Activated naive CD4-positive, alpha-beta T cell treated with anti-CD3 and anti-CD28 coated beads, Interleukin-2, amount 50 U/mL, for 24 hours (primary cell): Measurements from ENCODE around the gene AMOT.

Experiments used
- H3K27ac Mint-ChIP-seq: one replicate; pipeline ENCODE4 v1.8.0; 2021; ENCODE audit warnings: mild to moderate bottlenecking, mixed read lengths
- H3K27me3 Mint-ChIP-seq: one replicate; pipeline ENCODE4 v1.8.0; 2021; ENCODE audit warnings: mixed read lengths
- H3K36me3 Mint-ChIP-seq: one replicate; pipeline ENCODE4 v1.8.0; 2021; ENCODE audit warnings: mixed read lengths
- H3K4me1 Mint-ChIP-seq: one replicate; pipeline ENCODE4 v1.8.0; 2021; ENCODE audit warnings: mixed read lengths
- H3K4me3 Mint-ChIP-seq: one replicate; pipeline ENCODE4 v1.8.0; 2021; ENCODE audit warnings: mild to moderate bottlenecking, mixed read lengths
- H3K9me3 Mint-ChIP-seq: one replicate; pipeline ENCODE4 v1.8.0; 2021; ENCODE audit warnings: mixed read lengths

The AMOT gene

GRCh38 chrX:112789931-112790330, 50.7 kb downstream of the AMOT start:
- Mint-ChIP-seq H3K36me3 (peaks cover 4% of the 10 kb centered on the region), H3K27me3 (no peaks in the 10 kb centered on the region), H3K4me3 (no peak overlapping the region), H3K27ac (no peak overlapping the region), H3K4me1 (no peaks in the 10 kb centered on the region), H3K9me3 (no peaks in the 10 kb centered on the region)

- Mint-ChIP-seq H3K27me3 (no peaks in the 10 kb centered on the region), H3K4me3 (no peak overlapping the region), H3K36me3 (peaks cover 1% of the 10 kb centered on the region), H3K27ac (no peak overlapping the region), H3K4me1 (no peaks in the 10 kb centered on the region), H3K9me3 (no peaks in the 10 kb centered on the region)
These were observed 54.6 kb downstream of the AMOT start for GRCh38 chrX:112786076-112786475.

GRCh38 chrX:112785344-112785743, 55.3 kb downstream of the AMOT start:
- H3K27me3 Mint-ChIP-seq, result no peaks in the 10 kb centered on the region
- H3K9me3 Mint-ChIP-seq, result no peaks in the 10 kb centered on the region
- H3K36me3 Mint-ChIP-seq, result no peaks in the 10 kb centered on the region
- no peak overlapping the region for H3K27ac Mint-ChIP-seq
- no peaks in the 10 kb centered on the region for H3K4me1 Mint-ChIP-seq
- no peak overlapping the region for H3K4me3 Mint-ChIP-seq

- Mint-ChIP-seq H3K4me1 (no peaks in the 10 kb centered on the region), H3K27ac (no peak overlapping the region), H3K9me3 (no peaks in the 10 kb centered on the region), H3K4me3 (no peak overlapping the region), H3K36me3 (no peaks in the 10 kb centered on the region), H3K27me3 (no peaks in the 10 kb centered on the region)
These were observed 55.9 kb downstream of the AMOT start for GRCh38 chrX:112784692-112785091.

DNA sequence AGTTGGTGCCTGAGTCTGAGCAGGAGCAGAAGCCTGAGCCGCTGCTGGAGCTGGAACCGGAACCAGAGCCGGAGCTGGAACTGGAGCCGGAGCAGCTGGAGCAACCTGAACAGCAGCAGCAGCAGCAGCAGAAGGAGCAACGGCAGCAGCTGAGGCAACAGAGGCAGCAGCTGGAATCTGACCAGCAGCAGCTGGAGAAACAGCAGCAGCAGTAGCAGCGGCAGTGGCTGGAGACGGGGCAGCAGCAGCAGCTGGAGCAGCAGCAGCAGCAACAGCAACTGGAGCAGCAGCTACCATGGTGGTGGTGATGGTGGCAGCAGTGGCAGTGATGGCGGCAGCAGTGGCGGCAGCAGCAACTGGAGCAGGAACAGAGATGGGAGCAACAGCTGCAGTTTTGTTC, 61.5 kb downstream of the AMOT start:
- Mint-ChIP-seq H3K4me3 (no peak overlapping the region), H3K9me3 (no peaks in the 10 kb centered on the region), H3K36me3 (peaks cover 3% of the 10 kb centered on the region), H3K27ac (no peak overlapping the region), H3K4me1 (no peaks in the 10 kb centered on the region), H3K27me3 (no peaks in the 10 kb centered on the region)

- no peaks in the 10 kb centered on the region for H3K4me1 Mint-ChIP-seq
These were observed 65.9 kb downstream of the AMOT start for GRCh38 chrX:112774651-112775293.

DNA sequence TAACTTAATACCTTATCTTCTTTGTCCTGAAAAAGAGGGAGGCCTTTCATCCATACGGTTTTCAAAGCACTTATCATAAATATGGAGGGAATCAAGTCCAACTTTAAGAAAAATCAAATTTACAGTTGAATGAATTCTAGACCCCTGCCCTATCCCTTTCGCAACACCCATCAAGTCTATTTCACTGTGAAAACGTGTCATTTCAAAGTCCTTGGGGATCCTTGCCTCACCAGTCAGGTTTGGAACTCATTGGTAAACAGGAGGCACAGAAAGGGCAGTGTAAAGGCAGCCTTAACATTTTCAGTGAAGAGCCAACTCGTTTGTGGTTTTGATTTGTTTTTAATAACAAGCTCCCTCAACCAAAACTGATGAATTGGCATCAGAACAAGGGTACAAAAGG, 66.5 kb downstream of the AMOT start:
- Mint-ChIP-seq H3K4me3 (no peak overlapping the region), H3K36me3 (peaks cover 3% of the 10 kb centered on the region), H3K4me1 (no peaks in the 10 kb centered on the region), H3K9me3 (no peaks in the 10 kb centered on the region), H3K27ac (no peak overlapping the region), H3K27me3 (no peaks in the 10 kb centered on the region)

More at GRCh38 chrX:112774651-112775293, 65.9 kb downstream of the AMOT start:
- H3K27ac Mint-ChIP-seq, result no peak overlapping the region
- H3K9me3 Mint-ChIP-seq, result no peaks in the 10 kb centered on the region
- no peak overlapping the region for H3K4me3 Mint-ChIP-seq
- peaks cover 3% of the 10 kb centered on the region for H3K36me3 Mint-ChIP-seq
- H3K27me3 Mint-ChIP-seq, result no peaks in the 10 kb centered on the region

DNA sequence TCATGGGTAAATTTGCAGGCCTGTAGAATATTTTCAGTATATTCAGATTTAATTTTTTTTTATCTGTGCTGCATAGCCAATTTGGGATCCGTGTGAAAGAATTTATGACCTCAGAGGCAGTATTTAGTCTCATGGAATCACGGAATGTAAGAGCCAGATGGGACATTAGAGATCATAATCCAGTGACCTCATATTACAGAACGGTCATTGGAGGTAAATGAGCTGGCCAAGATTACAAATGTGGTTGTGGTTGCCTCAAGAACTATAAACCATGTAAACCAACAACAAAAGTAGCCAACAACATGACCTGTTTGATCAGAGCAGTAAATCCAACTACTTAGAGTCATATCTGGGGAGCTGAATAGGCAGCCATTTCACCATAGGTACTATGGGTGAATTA, 71.6 kb downstream of the AMOT start:
- Mint-ChIP-seq H3K9me3 (no peaks in the 10 kb centered on the region), H3K4me3 (no peak overlapping the region), H3K27ac (no peak overlapping the region), H3K27me3 (no peaks in the 10 kb centered on the region), H3K36me3 (no peaks in the 10 kb centered on the region), H3K4me1 (no peaks in the 10 kb centered on the region)

DNA sequence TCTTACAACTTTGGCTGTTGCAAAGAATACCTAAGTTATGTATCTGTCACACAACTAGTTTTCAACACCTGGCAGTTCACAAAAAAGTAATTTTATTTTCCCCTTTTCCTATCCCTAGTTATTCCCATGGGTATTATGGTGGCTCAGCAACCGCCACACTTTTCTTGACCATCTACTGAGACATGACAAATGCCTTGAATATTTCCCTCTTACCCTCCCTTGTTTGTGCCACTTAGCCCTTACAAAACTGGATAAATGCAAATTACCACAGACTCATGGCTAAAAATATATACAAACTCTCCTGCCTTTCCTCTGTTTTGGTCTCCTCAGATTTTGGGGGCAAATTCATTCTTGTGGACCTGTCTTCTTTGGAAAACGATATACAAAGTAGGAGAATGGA, 72.1 kb downstream of the AMOT start:
- Mint-ChIP-seq H3K27ac (no peak overlapping the region), H3K36me3 (no peaks in the 10 kb centered on the region), H3K9me3 (no peaks in the 10 kb centered on the region), H3K27me3 (no peaks in the 10 kb centered on the region), H3K4me3 (no peak overlapping the region), H3K4me1 (no peaks in the 10 kb centered on the region)

DNA sequence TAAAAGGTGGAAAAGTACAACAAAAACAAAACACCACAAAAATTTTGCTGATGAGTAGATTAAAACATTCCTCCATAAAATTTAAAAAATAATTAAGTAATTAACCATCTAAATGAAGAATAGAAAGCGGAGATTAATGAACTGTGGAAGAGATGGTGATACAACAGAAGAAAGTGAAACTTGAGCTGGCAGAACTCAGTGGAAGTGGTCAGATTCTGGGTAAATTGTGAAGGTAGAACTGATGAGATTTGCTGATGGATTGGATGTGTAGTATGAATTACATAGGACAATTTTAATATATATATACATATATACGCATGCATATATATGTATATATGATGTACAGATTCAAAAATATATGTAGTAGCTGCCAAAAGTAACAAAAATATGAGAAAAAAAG, 73.9 kb downstream of the AMOT start:
- Mint-ChIP-seq H3K4me3 (no peak overlapping the region), H3K4me1 (no peaks in the 10 kb centered on the region), H3K27ac (no peak overlapping the region)

DNA sequence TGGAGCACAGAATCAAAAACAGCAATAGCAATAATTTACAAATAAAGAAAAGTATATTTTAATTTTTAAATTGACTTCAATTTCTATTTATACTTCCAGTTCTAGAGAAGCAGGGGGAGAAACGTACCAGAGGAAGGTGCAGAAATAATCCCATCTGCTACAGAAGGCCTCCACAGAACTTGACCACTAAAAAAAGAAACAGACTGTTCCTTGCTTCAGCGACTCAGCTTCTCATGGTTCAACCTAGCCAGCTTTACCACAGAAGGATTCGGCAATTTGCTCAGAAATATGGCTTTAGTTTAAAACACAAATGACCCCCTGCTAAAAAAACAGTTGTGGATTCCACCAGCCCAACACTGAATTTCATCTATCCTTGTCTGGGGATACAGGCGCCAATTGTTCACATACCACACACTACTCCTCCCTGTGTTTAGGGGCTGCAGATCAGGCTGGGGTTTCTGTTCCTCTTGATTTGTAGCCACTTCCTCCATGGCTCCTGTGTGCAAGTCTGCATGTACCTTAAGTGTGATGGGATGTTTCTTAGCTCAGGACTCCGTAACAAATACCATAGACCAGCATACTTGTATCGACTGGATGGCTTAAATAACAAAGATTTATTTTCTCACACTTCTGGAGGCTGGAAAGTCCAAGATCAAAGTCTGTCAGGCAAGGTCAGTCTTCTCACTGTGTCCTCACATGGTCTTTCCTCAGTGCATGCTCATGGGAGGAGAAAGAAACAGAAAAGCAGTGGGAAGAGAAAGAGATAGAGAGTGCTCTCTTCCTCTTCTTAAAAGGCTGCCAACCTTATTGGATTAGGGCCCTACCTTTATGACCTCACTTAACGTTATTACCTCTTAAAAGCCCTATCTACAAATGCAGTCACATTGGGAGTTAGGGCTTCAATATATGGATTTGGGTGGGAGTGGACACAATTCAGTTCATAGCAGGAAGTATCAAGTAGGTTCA, 79.1 kb downstream of the AMOT start:
- Mint-ChIP-seq H3K27me3 (no peaks in the 10 kb centered on the region), H3K9me3 (no peaks in the 10 kb centered on the region), H3K36me3 (no peaks in the 10 kb centered on the region), H3K27ac (no peak overlapping the region), H3K4me1 (no peaks in the 10 kb centered on the region), H3K4me3 (no peak overlapping the region)

More for the DNA sequence above, 73.9 kb downstream of the AMOT start:
- H3K27me3 Mint-ChIP-seq, result no peaks in the 10 kb centered on the region
- H3K9me3 Mint-ChIP-seq, result no peaks in the 10 kb centered on the region
- no peaks in the 10 kb centered on the region for H3K36me3 Mint-ChIP-seq

DNA sequence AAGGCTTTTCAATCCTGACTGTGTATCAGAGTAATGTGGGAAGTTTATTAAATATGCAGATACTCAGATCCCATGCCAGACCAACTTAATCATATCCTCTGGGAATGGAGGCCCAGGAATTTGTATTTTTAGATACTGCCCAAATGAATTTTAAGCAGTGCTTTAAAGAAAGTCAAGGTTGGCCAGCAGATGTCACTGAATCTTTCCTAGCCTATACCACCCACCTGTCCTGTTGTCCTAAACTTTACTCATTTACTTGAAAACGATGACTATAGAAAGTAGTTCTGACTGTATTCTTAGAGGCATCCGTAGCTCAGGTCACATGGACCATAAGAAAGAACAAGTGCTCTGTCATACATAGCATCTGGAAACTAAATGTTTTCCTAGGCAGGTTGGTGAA, 79.9 kb downstream of the AMOT start:
- no peak overlapping the region for H3K27ac Mint-ChIP-seq

GRCh38 chrX:112759966-112760365, 80.7 kb downstream of the AMOT start:
- no peaks in the 10 kb centered on the region for H3K4me1 Mint-ChIP-seq
- no peak overlapping the region for H3K4me3 Mint-ChIP-seq
- no peaks in the 10 kb centered on the region for H3K9me3 Mint-ChIP-seq
- H3K36me3 Mint-ChIP-seq, result no peaks in the 10 kb centered on the region
- no peaks in the 10 kb centered on the region for H3K27me3 Mint-ChIP-seq
- no peak overlapping the region for H3K27ac Mint-ChIP-seq

More for the DNA sequence above, 79.9 kb downstream of the AMOT start:
- H3K36me3 Mint-ChIP-seq, result no peaks in the 10 kb centered on the region
- H3K4me1 Mint-ChIP-seq, result no peaks in the 10 kb centered on the region
- H3K9me3 Mint-ChIP-seq, result no peaks in the 10 kb centered on the region
- H3K27me3 Mint-ChIP-seq, result no peaks in the 10 kb centered on the region
- no peak overlapping the region for H3K4me3 Mint-ChIP-seq

- Mint-ChIP-seq H3K36me3 (no peaks in the 10 kb centered on the region), H3K27me3 (no peaks in the 10 kb centered on the region), H3K27ac (no peak overlapping the region), H3K4me1 (no peaks in the 10 kb centered on the region), H3K4me3 (no peak overlapping the region), H3K9me3 (no peaks in the 10 kb centered on the region)
These were observed 81.1 kb downstream of the AMOT start for GRCh38 chrX:112759512-112759911.

GRCh38 chrX:112757946-112758345, 82.7 kb downstream of the AMOT start:
- Mint-ChIP-seq H3K27me3 (no peaks in the 10 kb centered on the region), H3K36me3 (no peaks in the 10 kb centered on the region), H3K4me1 (no peaks in the 10 kb centered on the region), H3K4me3 (no peak overlapping the region), H3K27ac (no peak overlapping the region), H3K9me3 (no peaks in the 10 kb centered on the region)

DNA sequence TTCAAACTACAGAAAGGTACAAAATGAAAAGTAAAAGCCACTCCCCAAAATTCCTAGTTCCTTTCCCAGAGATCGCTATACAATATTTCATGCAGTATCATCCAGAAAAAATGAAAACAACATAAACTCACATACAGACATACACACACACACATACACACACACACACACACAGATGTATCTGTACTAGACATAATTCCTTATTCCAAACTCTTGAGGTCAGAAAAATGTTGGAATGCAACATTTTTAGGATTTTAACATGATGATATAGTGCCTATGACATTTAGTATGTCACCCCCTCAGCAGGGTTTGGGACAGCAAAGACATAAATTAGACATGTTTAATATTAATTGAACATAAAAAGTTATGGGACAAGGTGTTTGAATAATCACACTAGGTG, 87.5 kb downstream of the AMOT start:
- Mint-ChIP-seq H3K4me3 (no peak overlapping the region), H3K4me1 (no peaks in the 10 kb centered on the region), H3K36me3 (no peaks in the 10 kb centered on the region), H3K27ac (no peak overlapping the region), H3K27me3 (no peaks in the 10 kb centered on the region), H3K9me3 (no peaks in the 10 kb centered on the region)
